Adipocyte (in vitro differentiated cells): ENCODE results near the gene COX7A1.
"Not testable (repeated sequence)": the region's sequence is repeated elsewhere in the genome, so short reads cannot be mapped to it uniquely, and the experiment has no call there.

Source experiments
- DNase-seq: peaks from one replicate; pipeline ENCODE4 v3.0.0-alpha.2; 2015; ENCODE audit warnings: low read depth
- H3K27me3 ChIP-seq: replicated peaks from 2 replicates; pipeline ENCODE4 v1.7.0; 2013; ENCODE audit warnings: mild to moderate bottlenecking, low read length, moderate library complexity; ENCODE audit not compliant: control insufficient read depth, insufficient read depth
- H3K36me3 ChIP-seq: 2 replicates; pipeline ENCODE4 v1.7.0; 2013; ENCODE audit warnings: low read length, mild to moderate bottlenecking, moderate library complexity; ENCODE audit not compliant: control insufficient read depth, insufficient read depth, severe bottlenecking
- H3K4me1 ChIP-seq: 2 replicates; pipeline ENCODE4 v1.7.0; 2013; ENCODE audit warnings: mild to moderate bottlenecking, low read length, moderate library complexity; ENCODE audit not compliant: control insufficient read depth, insufficient read depth
- H3K4me3 ChIP-seq: 2 replicates; pipeline ENCODE4 v1.7.0; 2013; ENCODE audit warnings: mild to moderate bottlenecking, low read length, moderate library complexity
- H3K9ac ChIP-seq: 2 replicates; pipeline ENCODE4 v1.7.0; 2013; ENCODE audit warnings: mild to moderate bottlenecking, low read length, moderate library complexity
- H3K9me3 ChIP-seq: 2 replicates; pipeline ENCODE4 v1.7.0; 2013; ENCODE audit warnings: mild to moderate bottlenecking, low read length, moderate library complexity; ENCODE audit not compliant: control insufficient read depth

Gene COX7A1

GRCh38 chr19:36141039-36141927 lies 11.0 kb downstream of the COX7A1 start:
- H3K4me1 ChIP-seq, result peaks cover 20% of the 10 kb centered on the region
- H3K9me3 ChIP-seq, result no peaks in the 10 kb centered on the region
- peaks cover 34% of the 10 kb centered on the region for H3K36me3 ChIP-seq
- no peaks in the 10 kb centered on the region for H3K27me3 ChIP-seq
- H3K4me3 ChIP-seq, result peak overlapping the region; percentile 98
- DNase-seq, result peak; percentile 94
- H3K9ac ChIP-seq, result peak overlapping the region; percentile 100

- Histone ChIP-seq H3K4me1 (peaks cover 20% of the 10 kb centered on the region), H3K27me3 (no peaks in the 10 kb centered on the region), H3K36me3 (peaks cover 26% of the 10 kb centered on the region), H3K9me3 (no peaks in the 10 kb centered on the region), H3K4me3 (peak overlapping the region; percentile 98), H3K9ac (peak overlapping the region; percentile 100)
- DNase-seq, result peak; percentile 65
These were observed 11.8 kb downstream of the COX7A1 start for GRCh38 chr19:36140304-36141038.

GRCh38 chr19:36139473-36140303 lies 12.6 kb downstream of the COX7A1 start, which contains the start of gene CAPNS1:
TSS of gene CAPNS1 (plus strand) at chr19:36140066. CDS start at chr19:36141012, 946 bp downstream.
- Histone ChIP-seq H3K4me3 (peak within 1 kb of the TSS; percentile 98), H3K4me1 (peaks cover 20% of the 10 kb centered on the region), H3K27me3 (no peaks in the 10 kb centered on the region), H3K9me3 (no peaks in the 10 kb centered on the region), H3K9ac (peak within 1 kb of the TSS; percentile 100), H3K36me3 (peaks cover 18% of the 10 kb centered on the region)
- peak; percentile 99 for DNase-seq

GRCh38 chr19:36139120-36139472 lies 13.2 kb downstream of the COX7A1 start:
- Histone ChIP-seq H3K27me3 (no peaks in the 10 kb centered on the region), H3K4me1 (peaks cover 20% of the 10 kb centered on the region), H3K9me3 (no peaks in the 10 kb centered on the region), H3K36me3 (peaks cover 12% of the 10 kb centered on the region), H3K9ac (peak overlapping the region; percentile 100), H3K4me3 (peak overlapping the region; percentile 98)
- no peak for DNase-seq

- no peaks in the 10 kb centered on the region for H3K36me3 ChIP-seq
These were observed 15.1 kb downstream of the COX7A1 start for GRCh38 chr19:36136964-36137686.

GRCh38 chr19:36134867-36135266 lies 17.4 kb downstream of the COX7A1 start:
- not testable (repeated sequence) for H3K9ac ChIP-seq, H3K27me3 ChIP-seq, DNase-seq, H3K9me3 ChIP-seq, H3K36me3 ChIP-seq, H3K4me3 ChIP-seq
- H3K4me1 ChIP-seq, result peaks cover 13% of the 10 kb centered on the region

More at GRCh38 chr19:36136964-36137686, 15.1 kb downstream of the COX7A1 start:
- DNase-seq, result peak; percentile 83
- no peaks in the 10 kb centered on the region for H3K27me3 ChIP-seq
- peaks cover 20% of the 10 kb centered on the region for H3K4me1 ChIP-seq
- no peaks in the 10 kb centered on the region for H3K9me3 ChIP-seq
- H3K4me3 ChIP-seq, result no peak overlapping the region
- no peak overlapping the region for H3K9ac ChIP-seq

GRCh38 chr19:36131221-36131620 lies 21.0 kb downstream of the COX7A1 start:
- H3K36me3 ChIP-seq, H3K4me3 ChIP-seq, H3K27me3 ChIP-seq: not testable (repeated sequence)

GRCh38 chr19:36128392-36128736 lies 23.9 kb downstream of the COX7A1 start:
- Histone ChIP-seq H3K4me3 (peak overlapping the region; percentile 82), H3K9ac (peak overlapping the region; percentile 91), H3K36me3 (peaks cover 22% of the 10 kb centered on the region), H3K9me3 (no peaks in the 10 kb centered on the region), H3K4me1 (peaks cover 11% of the 10 kb centered on the region), H3K27me3 (no peaks in the 10 kb centered on the region)
- DNase-seq, result no peak

More at GRCh38 chr19:36131221-36131620, 21.0 kb downstream of the COX7A1 start:
- DNase-seq, H3K9ac ChIP-seq, H3K9me3 ChIP-seq: not testable (repeated sequence)
- H3K4me1 ChIP-seq, result peaks cover 11% of the 10 kb centered on the region

- Histone ChIP-seq H3K9ac (no peak overlapping the region), H3K27me3 (no peaks in the 10 kb centered on the region), H3K9me3 (no peaks in the 10 kb centered on the region), H3K4me3 (no peak overlapping the region), H3K4me1 (peaks cover 11% of the 10 kb centered on the region), H3K36me3 (peaks cover 41% of the 10 kb centered on the region)
- no peak for DNase-seq
These were observed 26.7 kb downstream of the COX7A1 start for GRCh38 chr19:36125557-36125956.

- Histone ChIP-seq H3K4me3 (no peak overlapping the region), H3K9me3 (no peaks in the 10 kb centered on the region), H3K36me3 (peaks cover 62% of the 10 kb centered on the region), H3K9ac (no peak overlapping the region), H3K27me3 (no peaks in the 10 kb centered on the region), H3K4me1 (no peaks in the 10 kb centered on the region)
- no peak for DNase-seq
These were observed 30.6 kb downstream of the COX7A1 start for GRCh38 chr19:36121486-36122124.
